Transverse colon (tissue), 4 donors: ENCODE measurements around the gene FYCO1.

Experiments used
- POLR2A ChIP-seq: fragments of 450-650 bp; IDR thresholded peaks from one replicate; pipeline ENCODE4 v1.6.1; 2016; ENCODE audit warnings: antibody characterized with exemption, mild to moderate bottlenecking, moderate library complexity
- POLR2AphosphoS5 ChIP-seq, 3 donors: sonication (generic); formaldehyde crosslinking; IDR thresholded peaks; one replicate each; pipeline ENCODE4 v1.6.1; 2016; ENCODE audit warnings: antibody characterized with exemption in 3 of 3
- TF ChIP-seq, protein P1 (sequence below), 5 experiments: fragments of 200-600 bp in 3 of 5; fragments of 450-650 bp in 2 of 5; sonication (generic) in 3 of 5; IDR thresholded peaks; 1 replicate in 2 of 5; 2 replicates in 3 of 5; pipeline ENCODE4 v1.5.1; 2016 to 2017; ENCODE audit warnings: antibody characterized with exemption in 5 of 5, inconsistent platforms in 3 of 5, mild to moderate bottlenecking in 2 of 5, moderate library complexity in 1 of 5

- TF ChIP-seq, protein P1, sequence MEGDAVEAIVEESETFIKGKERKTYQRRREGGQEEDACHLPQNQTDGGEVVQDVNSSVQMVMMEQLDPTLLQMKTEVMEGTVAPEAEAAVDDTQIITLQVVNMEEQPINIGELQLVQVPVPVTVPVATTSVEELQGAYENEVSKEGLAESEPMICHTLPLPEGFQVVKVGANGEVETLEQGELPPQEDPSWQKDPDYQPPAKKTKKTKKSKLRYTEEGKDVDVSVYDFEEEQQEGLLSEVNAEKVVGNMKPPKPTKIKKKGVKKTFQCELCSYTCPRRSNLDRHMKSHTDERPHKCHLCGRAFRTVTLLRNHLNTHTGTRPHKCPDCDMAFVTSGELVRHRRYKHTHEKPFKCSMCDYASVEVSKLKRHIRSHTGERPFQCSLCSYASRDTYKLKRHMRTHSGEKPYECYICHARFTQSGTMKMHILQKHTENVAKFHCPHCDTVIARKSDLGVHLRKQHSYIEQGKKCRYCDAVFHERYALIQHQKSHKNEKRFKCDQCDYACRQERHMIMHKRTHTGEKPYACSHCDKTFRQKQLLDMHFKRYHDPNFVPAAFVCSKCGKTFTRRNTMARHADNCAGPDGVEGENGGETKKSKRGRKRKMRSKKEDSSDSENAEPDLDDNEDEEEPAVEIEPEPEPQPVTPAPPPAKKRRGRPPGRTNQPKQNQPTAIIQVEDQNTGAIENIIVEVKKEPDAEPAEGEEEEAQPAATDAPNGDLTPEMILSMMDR (IDR thresholded peaks at IDR 0.05): peak; percentile 45 to 62 (median 58)
- TF ChIP-seq POLR2A: no peak
- TF ChIP-seq POLR2AphosphoS5 (IDR thresholded peaks at IDR 0.05): no peak
Measured at GRCh38 chr3:45929042-45929679, 66.5 kb downstream of the FYCO1 start.
